GM23338 (cell line): ENCODE results near the gene ZMYND11. TPM values are rescaled to one million over a fixed set of nuclear protein-coding genes. Genes with fewer than 3 reads are reported as not detected.

Experiments used
- ATAC-seq: fragments of 200-7000 bp; cut with Tn5 transposase; 3 replicates; pipeline ENCODE4 v1.9.1; 2020
- DNase-seq: peaks from one replicate; pipeline ENCODE4 v3.0.0-alpha.2; 2015; ENCODE audit warnings: low spot score
- H2AFZ ChIP-seq: fragments of 200-600 bp; sonication (generic); 2 replicates; pipeline ENCODE4 v1.8.0; 2016; ENCODE audit warnings: antibody characterized with exemption, mild to moderate bottlenecking, moderate library complexity
- H3F3A ChIP-seq: fragments of 200-600 bp; sonication (generic); replicated peaks from 2 replicates; pipeline ENCODE4 v1.8.0; 2017; ENCODE audit warnings: antibody characterized with exemption, mixed run types, low read depth
- H3K27ac ChIP-seq: fragments of 200-600 bp; sonication (generic); 2 replicates; pipeline ENCODE4 v1.6.1; 2016; ENCODE audit warnings: low read depth
- H3K27me3 ChIP-seq: fragments of 200-600 bp; sonication (generic); 2 replicates; pipeline ENCODE4 v1.8.0; 2016; ENCODE audit warnings: mild to moderate bottlenecking, mixed run types, moderate library complexity; ENCODE audit not compliant: insufficient read depth
- H3K36me3 ChIP-seq: fragments of 200-600 bp; sonication (generic); 2 replicates; pipeline ENCODE4 v1.8.0; 2016; ENCODE audit warnings: mild to moderate bottlenecking; ENCODE audit not compliant: insufficient read depth
- H3K4me1 ChIP-seq: fragments of 200-600 bp; sonication (generic); 2 replicates; pipeline ENCODE4 v1.8.0; 2016; ENCODE audit warnings: mild to moderate bottlenecking, moderate library complexity; ENCODE audit not compliant: insufficient read depth
- H3K4me2 ChIP-seq: fragments of 200-600 bp; sonication (generic); 2 replicates; pipeline ENCODE4 v1.7.1; 2017; ENCODE audit warnings: mixed run types
- H3K4me3 ChIP-seq: fragments of 200-600 bp; sonication (generic); 2 replicates; pipeline ENCODE4 v1.6.1; 2016; ENCODE audit warnings: mixed run types
- H3K79me2 ChIP-seq: fragments of 200-600 bp; sonication (generic); replicated peaks from 2 replicates; pipeline ENCODE4 v1.8.0; 2017; ENCODE audit warnings: mild to moderate bottlenecking; ENCODE audit not compliant: insufficient read depth
- H3K9me2 ChIP-seq: fragments of 200-600 bp; sonication (generic); 2 replicates; pipeline ENCODE4 v1.8.0; 2017; ENCODE audit not compliant: insufficient read depth
- H4K20me1 ChIP-seq: fragments of 200-600 bp; sonication (generic); replicated peaks from 2 replicates; pipeline ENCODE4 v1.8.0; 2017; ENCODE audit warnings: mild to moderate bottlenecking; ENCODE audit not compliant: insufficient read depth
- H3K27ac Mint-ChIP-seq: 2 replicates; pipeline ENCODE4 v1.8.0; 2020; ENCODE audit warnings: inconsistent platforms, mild to moderate bottlenecking, moderate library complexity, mixed read lengths
- H3K27me3 Mint-ChIP-seq: 3 replicates; pipeline ENCODE4 v1.8.0; 2022; ENCODE audit warnings: low read depth, mild to moderate bottlenecking, moderate library complexity, mixed read lengths, inconsistent platforms; ENCODE audit not compliant: insufficient read depth, poor library complexity
- H3K36me3 Mint-ChIP-seq: 3 replicates; pipeline ENCODE4 v1.8.0; 2021; ENCODE audit warnings: low read depth, mild to moderate bottlenecking, inconsistent platforms, moderate library complexity, mixed read lengths
- H3K4me1 Mint-ChIP-seq: 3 replicates; pipeline ENCODE4 v1.8.0; 2020; ENCODE audit warnings: mild to moderate bottlenecking, inconsistent platforms, mixed read lengths
- H3K4me3 Mint-ChIP-seq: 3 replicates; pipeline ENCODE4 v1.8.0; 2021; ENCODE audit warnings: moderate library complexity, mild to moderate bottlenecking, inconsistent platforms, mixed read lengths
- H3K9me3 Mint-ChIP-seq: 3 replicates; pipeline ENCODE4 v1.8.0; 2020; ENCODE audit warnings: moderate library complexity, mild to moderate bottlenecking, inconsistent platforms, mixed read lengths
- CREB1 ChIP-seq: fragments of 250-450 bp; sonication (Bioruptor Pico); IDR thresholded peaks from 2 replicates; pipeline ENCODE4 v1.5.0; 2020; ENCODE audit warnings: low read depth, mild to moderate bottlenecking, moderate library complexity
- CTCF ChIP-seq, 2 experiments: fragments of 200-600 bp in 1 of 2; sonication (generic) in 1 of 2; conservative IDR thresholded peaks; 2 replicates each; pipeline versions ENCODE4 v1.5.1 to v1.6.1; 2016 to 2017; ENCODE audit warnings: antibody characterized with exemption in 2 of 2, low read depth in 2 of 2, mild to moderate bottlenecking in 2 of 2, moderate library complexity in 1 of 2
- ETS1 ChIP-seq: IDR thresholded peaks from 2 replicates; pipeline ENCODE4 v1.6.1; 2016; ENCODE audit warnings: antibody characterized with exemption
- EZH2phosphoT487 ChIP-seq: fragments of 200-600 bp; sonication (generic); IDR thresholded peaks from one replicate; pipeline ENCODE4 v1.8.1; 2018; ENCODE audit warnings: antibody characterized with exemption; ENCODE audit not compliant: unreplicated experiment
- JUNB ChIP-seq: IDR thresholded peaks from one replicate; pipeline ENCODE4 v1.6.1; 2016; ENCODE audit warnings: antibody characterized with exemption; ENCODE audit not compliant: unreplicated experiment
- STAT1 ChIP-seq: IDR thresholded peaks from one replicate; pipeline ENCODE4 v1.6.1; 2016; ENCODE audit warnings: antibody characterized with exemption; ENCODE audit not compliant: unreplicated experiment
- ZNF331 ChIP-seq: fragments of 250-450 bp; sonication (Bioruptor Pico); IDR thresholded peaks from 2 replicates; pipeline ENCODE4 v1.5.0; 2020; ENCODE audit warnings: low read depth, mild to moderate bottlenecking, moderate library complexity
- ZNF462 ChIP-seq: fragments of 250-450 bp; sonication (Bioruptor Pico); IDR thresholded peaks from 2 replicates; pipeline ENCODE4 v1.5.0; 2020; ENCODE audit warnings: mild to moderate bottlenecking, moderate library complexity
- polyA plus RNA-seq: library from polyadenylated mRNA; unstranded; fragments of >200 nt; fragmentation: Nextera tagmentation; extraction: Ambion mirVana; gene quantifications from 2 replicates; pipeline ENCODE4 v1.2.1, GENCODE V29; 2016
- total RNA-seq: library from RNA; depleted of rRNA; stranded (reverse); fragments of >200 nt; shearing (Covaris generic); gene quantifications from 2 replicates; pipeline ENCODE4 v1.2.3, GENCODE V29; 2014

Gene ZMYND11
- total and polyA plus RNA-seq, 2 experiments from 2014 or later = 8.9 to 16.9 TPM

GRCh38 chr10:288316-289200 lies 153.3 kb downstream of the ZMYND11 start (continued):
- TF ChIP-seq CREB1 (CRISPR knock-in tag) (no peak), ZNF331 (CRISPR knock-in tag) (no peak), STAT1 (no peak), JUNB (no peak), ZNF462 (CRISPR knock-in tag) (no peak), EZH2phosphoT487 (no peak)

- Histone ChIP-seq H3K27me3 (no peaks in the 10 kb centered on the region), H3K4me3 (no peak overlapping the region), H2AFZ (no peak overlapping the region), H3K4me1 (no peaks in the 10 kb centered on the region), H3K36me3 (no peaks in the 10 kb centered on the region), H3F3A (no peaks in the 10 kb centered on the region), H3K4me2 (no peak overlapping the region), H3K9me2 (no peaks in the 10 kb centered on the region), H4K20me1 (no peaks in the 10 kb centered on the region), H3K27ac (no peak overlapping the region), H3K79me2 (no peaks in the 10 kb centered on the region)
- Mint-ChIP-seq H3K36me3 (peaks cover 9% of the 10 kb centered on the region; the same call in 2 of the 3 replicates), H3K4me3 (no peak overlapping the region), H3K9me3 (no peaks in the 10 kb centered on the region), H3K27me3 (peaks cover 11% of the 10 kb centered on the region), H3K27ac (no peak overlapping the region), H3K4me1 (no peaks in the 10 kb centered on the region)
- ATAC-seq (no peak), DNase-seq (no peak)
- TF ChIP-seq CTCF (conservative IDR thresholded peaks at IDR 0.05; ENCODE audit: low read depth in 2 of 2) (no peak), ETS1 (no peak)
These were observed 154.3 kb downstream of the ZMYND11 start for GRCh38 chr10:289581-289980.
